Kidney (tissue), 14 donors: ENCODE measurements around the gene CTIF. TPM values are rescaled to one million over a fixed set of nuclear protein-coding genes. Genes with fewer than 3 reads are reported as not detected.

Experiments
- DNase-seq, 5 donors: peaks; one replicate each; pipeline ENCODE4 v3.0.0-alpha.2; 2013 to 2020
- FAIRE-seq: peaks from 2 replicates; lab custom pipeline; 2012; peaks lifted over from hg19 to GRCh38; lab: Jason Lieb, UNC
- H3K27ac ChIP-seq, 2 donors: one replicate each; pipeline ENCODE4 v1.7.0; 2013; ENCODE audit warnings: low read depth in 2 of 2, low read length in 2 of 2, inconsistent platforms in 1 of 2
- H3K27me3 ChIP-seq: one replicate; pipeline ENCODE4 v1.7.1; 2013; ENCODE audit warnings: low read length, inconsistent platforms; ENCODE audit not compliant: control insufficient read depth, insufficient read depth
- H3K36me3 ChIP-seq, 3 donors: one replicate each; pipeline versions ENCODE4 v1.7.0 to v1.7.1; 2013; ENCODE audit warnings: low read length in 3 of 3, control low read depth in 1 of 3, inconsistent platforms in 1 of 3; ENCODE audit not compliant: insufficient read depth in 3 of 3, control insufficient read depth in 2 of 3
- H3K4me1 ChIP-seq, 3 donors: one replicate each; pipeline versions ENCODE4 v1.7.0 to v1.7.1; 2013; ENCODE audit warnings: low read length in 3 of 3, inconsistent platforms in 1 of 3, low read depth in 1 of 3; ENCODE audit not compliant: control insufficient read depth in 2 of 3, insufficient read depth in 2 of 3
- H3K4me3 ChIP-seq, 3 donors: one replicate each; pipeline versions ENCODE4 v1.7.0 to v1.8.1; 2013; ENCODE audit warnings: low read length in 3 of 3, control low read depth in 1 of 3, inconsistent platforms in 1 of 3
- H3K9ac ChIP-seq, 3 donors: one replicate each; pipeline versions ENCODE4 v1.7.0 to v1.7.1; 2013; ENCODE audit warnings: low read length in 3 of 3, control low read depth in 1 of 3, inconsistent platforms in 1 of 3
- H3K9me3 ChIP-seq, 3 donors: one replicate each; pipeline versions ENCODE4 v1.7.0 to v1.7.1; 2013; ENCODE audit warnings: low read length in 3 of 3, control low read depth in 1 of 3, inconsistent platforms in 1 of 3; ENCODE audit not compliant: control insufficient read depth in 2 of 3, insufficient read depth in 1 of 3
- CTCF ChIP-seq: IDR thresholded peaks from 3 replicates; pipeline ENCODE4 v1.5.1; 2012; ENCODE audit warnings: mild to moderate bottlenecking, moderate library complexity, borderline replicate concordance; ENCODE audit not compliant: insufficient read depth; ENCODE audit errors: extremely low read depth
- intact Hi-C: fragments of 100-400 bp; cut with DNase I; formaldehyde crosslinking; loops from one replicate; pipeline ENCODE4 v1.11.1; 2022
- polyA plus RNA-seq: library from polyadenylated mRNA; stranded (reverse); fragments of 350-450 nt; fragmentation: Illumina TruSeq; extraction: RNeasy Lipid Tissue Mini Kit (QIAGEN cat#74804); gene quantifications from one replicate; pipeline ENCODE4 v1.2.3, GENCODE V29; 2014; ENCODE audit warnings: low read depth, low replicate concordance; ENCODE audit not compliant: insufficient read depth
- total RNA-seq: library from RNA; stranded (reverse); fragmentation: NEBNext Ultra II Directional; extraction: Animal tissue kit (Norgen Biotek cat#: 25700); gene quantifications from one replicate; pipeline ENCODE4 v1.2.1, GENCODE V29; 2021
- donor health status: control.
- donor health status: control.
- donor health status: control.
- donor health status: control.
- donor health status: control.
- donor health status: DM: yes; HTN: yes; CAD: no.
- donor health status: Normal renal cell carcinoma (clear cell type).

The CTIF gene
- total and polyA plus RNA-seq, 2 donors from 2014 or later, result 37.3 to 41.9 TPM

DNA sequence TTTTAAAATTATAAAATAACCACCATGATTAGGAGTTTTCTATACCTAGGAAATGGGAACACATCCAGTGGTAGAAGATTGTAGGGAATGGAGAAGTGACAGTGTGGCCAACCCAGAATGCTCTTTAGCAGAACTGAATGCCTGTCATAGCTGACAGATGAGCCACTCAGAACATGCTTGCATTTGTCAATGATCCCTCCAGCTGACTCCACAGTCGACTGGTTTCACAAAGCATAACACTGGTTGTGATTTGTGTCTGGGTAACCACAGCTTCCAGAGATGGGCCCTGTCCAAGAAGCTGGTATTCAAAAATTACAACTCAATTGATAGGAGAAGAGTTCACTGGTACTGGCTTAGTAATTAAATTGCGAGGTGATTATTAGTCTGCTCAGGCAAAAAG, 9.0 kb upstream of the CTIF start:
- no peak for FAIRE-seq
- TF ChIP-seq CTCF, result no peak

GRCh38 chr18:48530399-48531081, 8.3 kb upstream of the CTIF start:
- no peaks in the 10 kb centered on the region for H3K27me3 ChIP-seq
- no peak overlapping the region for H3K4me3 ChIP-seq
- H3K4me1 ChIP-seq, result no peaks in the 10 kb centered on the region
- intact Hi-C loops, result no loop called here
- no peak overlapping the region for H3K9ac ChIP-seq
- H3K36me3 ChIP-seq, result no peaks in the 10 kb centered on the region
- DNase-seq (no peak), FAIRE-seq (no peak)
- TF ChIP-seq CTCF, result no peak
- H3K27ac ChIP-seq, result no peak overlapping the region
- H3K9me3 ChIP-seq, result no peaks in the 10 kb centered on the region

More for the DNA sequence above, 9.0 kb upstream of the CTIF start:
- intact Hi-C loops, result no loop called here
- Histone ChIP-seq H3K4me1 (no peaks in the 10 kb centered on the region), H3K27me3 (no peaks in the 10 kb centered on the region), H3K36me3 (no peaks in the 10 kb centered on the region), H3K27ac (no peak overlapping the region), H3K9me3 (no peaks in the 10 kb centered on the region), H3K9ac (no peak overlapping the region), H3K4me3 (no peak overlapping the region)
- no peak for DNase-seq

DNA sequence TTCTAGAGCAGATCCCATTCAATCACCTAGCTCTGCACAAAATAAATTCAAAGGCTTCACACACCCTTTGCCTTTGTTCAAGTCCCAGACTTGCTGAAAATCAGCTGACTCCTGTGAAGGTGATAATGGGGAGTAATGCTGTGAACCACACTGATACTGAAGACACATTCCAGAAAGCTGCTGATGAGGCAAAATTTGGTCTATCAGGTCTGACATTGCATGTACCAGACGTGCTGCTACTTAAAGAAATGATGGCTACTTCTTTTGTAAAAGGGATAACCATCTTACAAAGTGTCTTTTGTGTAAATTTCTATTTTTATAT, 7.8 kb upstream of the CTIF start:
- DNase-seq (no peak), FAIRE-seq (no peak)
- H3K4me1 ChIP-seq, result no peaks in the 10 kb centered on the region
- H3K27me3 ChIP-seq, result no peaks in the 10 kb centered on the region
- H3K9ac ChIP-seq, result no peak overlapping the region
- no peak overlapping the region for H3K4me3 ChIP-seq
- intact Hi-C loops, result no loop called here
- H3K27ac ChIP-seq, result no peak overlapping the region
- no peak for TF ChIP-seq CTCF
- H3K9me3 ChIP-seq, result no peaks in the 10 kb centered on the region
- H3K36me3 ChIP-seq, result no peaks in the 10 kb centered on the region

DNA sequence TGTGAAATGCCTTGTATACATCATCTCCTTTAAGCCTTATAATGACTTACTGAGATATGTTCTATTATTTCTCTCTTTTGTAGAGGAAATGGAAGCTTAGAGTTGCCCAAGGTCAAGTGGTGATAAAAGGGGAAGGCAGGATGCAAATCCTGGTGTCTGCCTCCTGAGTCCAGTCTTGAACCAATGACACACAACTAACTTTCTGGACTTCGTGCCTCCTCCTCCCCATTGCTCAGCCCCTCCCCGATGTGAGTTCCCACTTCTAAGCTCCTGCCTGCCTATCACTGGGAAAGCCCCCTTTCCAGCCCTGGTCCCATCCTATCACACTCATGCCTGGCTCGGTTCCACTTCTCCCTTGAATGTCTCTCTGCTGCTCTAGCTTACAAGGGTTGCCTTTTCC, 6.9 kb upstream of the CTIF start:
- Histone ChIP-seq H3K9me3 (no peaks in the 10 kb centered on the region), H3K27ac (no peak overlapping the region), H3K4me3 (no peak overlapping the region), H3K9ac (no peak overlapping the region), H3K4me1 (no peaks in the 10 kb centered on the region), H3K27me3 (no peaks in the 10 kb centered on the region), H3K36me3 (no peaks in the 10 kb centered on the region)
- DNase-seq, result no peak
- no peak for FAIRE-seq
- intact Hi-C loops, result no loop called here
- TF ChIP-seq CTCF, result no peak
